NCI-H510A treated with DMSO at 0.1 percent for 48 hours (cell line): Measurements from ENCODE around the gene AZGP1.
A peak's percentile ranks its signal among the peaks of the same experiment; 100 is the strongest.
"Not testable (repeated sequence)": the region's sequence is repeated elsewhere in the genome, so short reads cannot be mapped to it uniquely, and the experiment has no call there.

Experiments used
- DNase-seq: peaks from one replicate; lab custom pipeline; 2025; lab: John Stamatoyannopoulos, UW

Gene AZGP1

GRCh38 chr7:99950819-99951218, 25.0 kb downstream of the AZGP1 start:
- DNase-seq = not testable (repeated sequence)

- DNase-seq = no peak
Observed at GRCh38 chr7:99949645-99950228, 26.1 kb downstream of the AZGP1 start.

GRCh38 chr7:99947608-99948007, 28.2 kb downstream of the AZGP1 start:
- no peak for DNase-seq

GRCh38 chr7:99944497-99945070, 31.2 kb downstream of the AZGP1 start:
- DNase-seq = no peak

GRCh38 chr7:99943641-99944496, 32.0 kb downstream of the AZGP1 start:
- no peak for DNase-seq

GRCh38 chr7:99938296-99938695, 37.5 kb downstream of the AZGP1 start:
- no peak for DNase-seq

GRCh38 chr7:99935009-99935408, 40.8 kb downstream of the AZGP1 start:
- not testable (repeated sequence) for DNase-seq

- DNase-seq = no peak
Observed at GRCh38 chr7:99930376-99930775, 45.5 kb downstream of the AZGP1 start.

GRCh38 chr7:99929730-99930053, 46.1 kb downstream of the AZGP1 start:
- DNase-seq = no peak

- DNase-seq = peak; percentile 32
Observed at GRCh38 chr7:99928994-99929729, 46.7 kb downstream of the AZGP1 start, which contains the start of gene GJC3. GJC3 (minus strand) TSS chr7:99929620; CDS start chr7:99929620, 0 bp downstream.

GRCh38 chr7:99928188-99928587, 47.6 kb downstream of the AZGP1 start:
- DNase-seq = no peak

- DNase-seq = no peak
Observed at GRCh38 chr7:99927536-99927935, 48.3 kb downstream of the AZGP1 start.

- DNase-seq = no peak
Observed at GRCh38 chr7:99926321-99926720, 49.5 kb downstream of the AZGP1 start.

- no peak for DNase-seq
Observed at GRCh38 chr7:99923200-99923599, 52.6 kb downstream of the AZGP1 start.

GRCh38 chr7:99920149-99920548, 55.7 kb downstream of the AZGP1 start:
- DNase-seq = no peak

- no peak for DNase-seq
Observed at GRCh38 chr7:99919814-99920112, 56.1 kb downstream of the AZGP1 start.

GRCh38 chr7:99918959-99919813, 56.6 kb downstream of the AZGP1 start, which contains the start of gene TRIM4:
TRIM4 (minus strand) TSS chr7:99919530; CDS start chr7:99919401, 129 bp downstream.
- DNase-seq = peak; percentile 43
